Measurements from ENCODE around the gene ARSB. TPM values are rescaled to one million over a fixed set of nuclear protein-coding genes. Genes with fewer than 3 reads are reported as not detected.

ARSB gene
- total RNA-seq, 1 donor from 2014 or later = 1.8 TPM

DNA sequence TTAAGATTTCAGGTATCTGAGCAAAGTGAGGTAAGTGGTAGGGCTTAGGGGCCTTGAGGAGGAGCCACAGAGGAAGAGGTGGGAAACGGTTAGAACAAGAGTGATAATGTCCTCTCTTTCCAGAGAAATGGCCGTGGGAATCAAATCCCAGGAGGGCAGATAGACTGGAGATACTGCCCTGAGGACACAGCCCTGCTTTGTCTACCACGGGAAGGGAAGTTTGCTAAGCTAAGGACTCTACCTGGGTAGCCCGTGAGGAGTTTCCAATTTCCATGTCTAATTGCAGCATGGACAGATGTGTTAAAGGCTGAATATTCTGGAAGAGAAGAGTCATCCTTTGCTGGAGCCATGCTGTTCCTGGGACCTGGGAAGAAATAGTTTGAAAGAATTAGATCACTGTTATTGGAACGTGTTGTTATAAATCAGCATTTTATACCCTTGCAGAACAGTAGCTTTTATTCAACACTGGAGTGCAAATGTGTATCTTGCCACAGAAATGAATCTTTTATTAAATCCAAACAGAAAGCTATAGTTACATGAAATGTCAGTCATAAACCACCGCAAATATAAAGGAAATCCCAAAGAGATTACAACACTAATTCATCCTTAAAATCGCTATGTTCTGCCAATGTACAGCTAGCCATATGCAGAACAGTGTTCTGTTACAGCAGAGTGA lies 203.4 kb downstream of the ARSB start:
- Histone ChIP-seq H3K4me3 (ENCODE audit: low read depth, low read length) (no peak overlapping the region), H3K27me3 (ENCODE audit: control insufficient read depth, insufficient read depth, low read length) (no peaks in the 10 kb centered on the region), H3K36me3 (ENCODE audit: control insufficient read depth, insufficient read depth, low read length) (no peaks in the 10 kb centered on the region)
- DNase-seq (ENCODE audit: low read depth) (no peak), FAIRE-seq (no peak)
- TF ChIP-seq, protein P1, sequence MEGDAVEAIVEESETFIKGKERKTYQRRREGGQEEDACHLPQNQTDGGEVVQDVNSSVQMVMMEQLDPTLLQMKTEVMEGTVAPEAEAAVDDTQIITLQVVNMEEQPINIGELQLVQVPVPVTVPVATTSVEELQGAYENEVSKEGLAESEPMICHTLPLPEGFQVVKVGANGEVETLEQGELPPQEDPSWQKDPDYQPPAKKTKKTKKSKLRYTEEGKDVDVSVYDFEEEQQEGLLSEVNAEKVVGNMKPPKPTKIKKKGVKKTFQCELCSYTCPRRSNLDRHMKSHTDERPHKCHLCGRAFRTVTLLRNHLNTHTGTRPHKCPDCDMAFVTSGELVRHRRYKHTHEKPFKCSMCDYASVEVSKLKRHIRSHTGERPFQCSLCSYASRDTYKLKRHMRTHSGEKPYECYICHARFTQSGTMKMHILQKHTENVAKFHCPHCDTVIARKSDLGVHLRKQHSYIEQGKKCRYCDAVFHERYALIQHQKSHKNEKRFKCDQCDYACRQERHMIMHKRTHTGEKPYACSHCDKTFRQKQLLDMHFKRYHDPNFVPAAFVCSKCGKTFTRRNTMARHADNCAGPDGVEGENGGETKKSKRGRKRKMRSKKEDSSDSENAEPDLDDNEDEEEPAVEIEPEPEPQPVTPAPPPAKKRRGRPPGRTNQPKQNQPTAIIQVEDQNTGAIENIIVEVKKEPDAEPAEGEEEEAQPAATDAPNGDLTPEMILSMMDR (IDR thresholded peaks at IDR 0.05; ENCODE audit: insufficient read depth, low read length, severe bottlenecking) = no peak

DNA sequence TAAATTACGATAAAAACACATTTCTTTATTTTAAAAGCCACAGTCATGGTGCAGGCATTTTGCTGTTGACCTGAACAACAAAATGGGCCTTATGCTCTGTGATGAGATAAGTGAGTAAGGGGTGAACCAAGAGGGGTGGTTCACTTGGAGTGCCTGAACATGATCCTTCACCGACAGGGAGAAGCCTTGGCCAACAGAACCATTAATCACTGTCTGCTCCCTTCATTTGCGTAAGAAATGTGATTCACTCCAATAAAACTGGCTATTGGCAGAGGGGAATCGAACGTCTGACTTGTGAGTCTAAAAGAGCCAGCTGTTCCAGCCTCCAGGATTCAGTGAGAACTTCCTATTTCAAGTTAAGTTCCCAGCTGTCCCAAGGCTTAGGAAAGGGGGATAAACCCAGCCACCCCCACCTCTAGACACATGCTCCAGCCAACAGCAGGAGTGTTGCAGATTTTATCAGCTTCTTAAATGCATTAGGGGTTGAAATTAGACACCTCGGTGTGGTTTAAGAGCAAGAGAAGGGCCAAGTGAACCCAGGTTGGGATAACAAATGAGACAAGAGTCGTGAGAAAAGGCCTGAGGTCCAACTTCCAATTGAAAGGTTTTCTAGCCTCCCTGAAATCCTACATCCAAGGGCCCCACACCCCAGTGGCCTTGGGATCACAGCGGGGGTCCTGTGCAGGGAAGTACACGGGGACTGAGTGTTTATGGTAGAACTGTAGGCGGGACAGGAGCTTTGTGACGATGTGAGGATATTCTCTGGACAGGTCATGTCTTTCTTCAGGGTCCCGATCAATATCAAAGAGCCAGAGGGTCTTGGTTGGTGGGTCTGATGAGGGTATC lies 205.1 kb downstream of the ARSB start:
- DNase-seq (ENCODE audit: low read depth) = peak; percentile 83
- TF ChIP-seq, protein P1 (IDR thresholded peaks at IDR 0.05; ENCODE audit: insufficient read depth, low read length, severe bottlenecking) = no peak
- no peak for FAIRE-seq
- Histone ChIP-seq H3K36me3 (ENCODE audit: control insufficient read depth, insufficient read depth, low read length) (no peaks in the 10 kb centered on the region), H3K27me3 (ENCODE audit: control insufficient read depth, insufficient read depth, low read length) (no peaks in the 10 kb centered on the region), H3K4me3 (ENCODE audit: low read depth, low read length) (no peak overlapping the region)

DNA sequence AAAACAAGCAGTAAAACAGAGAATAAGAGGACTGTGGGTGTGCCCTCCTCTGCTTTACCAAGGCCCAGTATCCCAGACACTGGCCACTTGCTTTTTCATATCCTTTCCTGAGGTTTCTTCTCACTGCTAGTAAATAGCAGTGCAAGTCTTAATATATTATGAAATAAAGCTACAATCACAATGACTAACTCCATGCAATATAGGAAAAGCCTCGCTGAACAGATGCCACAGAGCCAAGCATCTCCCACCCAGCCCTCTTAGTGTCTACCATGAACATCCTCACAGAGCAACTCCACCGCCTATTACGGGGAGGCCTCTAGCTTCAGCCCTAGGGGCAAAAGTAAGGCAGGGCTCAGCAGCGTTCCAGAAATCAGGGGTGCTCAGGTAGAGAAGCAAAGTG lies 205.8 kb downstream of the ARSB start:
- no peak for DNase-seq (ENCODE audit: low read depth)
- no peak for FAIRE-seq
- Histone ChIP-seq H3K36me3 (ENCODE audit: control insufficient read depth, insufficient read depth, low read length) (no peaks in the 10 kb centered on the region), H3K27me3 (ENCODE audit: control insufficient read depth, insufficient read depth, low read length) (no peaks in the 10 kb centered on the region), H3K4me3 (ENCODE audit: low read depth, low read length) (no peak overlapping the region)
- TF ChIP-seq, protein P1 (IDR thresholded peaks at IDR 0.05; ENCODE audit: insufficient read depth, low read length, severe bottlenecking) = no peak

DNA sequence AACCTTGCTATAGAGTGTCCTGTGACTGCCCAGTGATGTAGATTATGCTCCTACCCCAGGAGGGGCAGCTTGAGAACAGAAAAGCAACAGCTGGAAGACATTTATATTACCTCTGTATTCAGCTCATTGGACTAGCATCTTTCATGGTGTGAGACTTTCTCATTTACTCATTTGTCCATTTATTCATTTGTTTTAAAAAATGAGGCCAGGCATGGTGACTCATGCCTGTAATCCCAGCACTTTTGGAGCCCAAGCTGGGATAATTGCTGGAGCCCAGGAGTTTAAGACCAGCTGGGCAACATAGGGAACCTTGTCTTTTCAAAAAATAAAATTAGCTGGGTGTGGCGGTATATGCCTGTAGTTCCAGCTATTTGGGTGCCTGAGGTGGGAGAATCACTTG lies 206.6 kb downstream of the ARSB start:
- Histone ChIP-seq H3K36me3 (ENCODE audit: control insufficient read depth, insufficient read depth, low read length) (no peaks in the 10 kb centered on the region), H3K4me3 (ENCODE audit: low read depth, low read length) (no peak overlapping the region), H3K27me3 (ENCODE audit: control insufficient read depth, insufficient read depth, low read length) (no peaks in the 10 kb centered on the region)
- no peak for FAIRE-seq
- TF ChIP-seq, protein P1 (IDR thresholded peaks at IDR 0.05; ENCODE audit: insufficient read depth, low read length, severe bottlenecking) = no peak
- DNase-seq (ENCODE audit: low read depth) = peak; percentile 27

DNA sequence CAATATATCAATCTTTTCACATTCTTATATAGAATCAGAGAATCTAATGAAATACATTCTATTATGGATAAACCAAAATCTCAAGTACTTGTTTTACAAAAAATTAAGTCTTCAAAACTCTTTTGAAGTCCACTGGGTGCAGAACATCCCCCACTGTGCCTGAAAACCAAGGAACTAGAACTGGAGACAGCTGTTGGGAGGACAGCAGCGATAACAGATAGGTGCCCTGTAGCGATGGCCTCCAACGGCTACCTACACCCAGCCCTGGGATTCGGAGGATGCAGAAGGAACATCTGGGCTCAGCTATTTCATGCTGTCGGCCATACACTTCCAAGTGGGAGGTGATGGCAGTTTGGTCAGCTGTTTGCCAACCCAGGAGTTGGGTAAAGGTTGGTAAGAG lies 207.2 kb downstream of the ARSB start:
- Histone ChIP-seq H3K4me3 (ENCODE audit: low read depth, low read length) (no peak overlapping the region), H3K27me3 (ENCODE audit: control insufficient read depth, insufficient read depth, low read length) (no peaks in the 10 kb centered on the region), H3K36me3 (ENCODE audit: control insufficient read depth, insufficient read depth, low read length) (no peaks in the 10 kb centered on the region)
- FAIRE-seq = no peak
- TF ChIP-seq, protein P1 (IDR thresholded peaks at IDR 0.05; ENCODE audit: insufficient read depth, low read length, severe bottlenecking) = no peak
- no peak for DNase-seq (ENCODE audit: low read depth)
